Epithelial cell of proximal tubule (primary cell): Measurements from ENCODE around the gene GDF2. TPM values are rescaled to one million over a fixed set of nuclear protein-coding genes. Genes with fewer than 3 reads are reported as not detected.
A peak's percentile ranks its signal among the peaks of the same experiment; 100 is the strongest.

ENCODE experiments used
- DNase-seq: peaks from one replicate; pipeline ENCODE4 v3.0.0-alpha.2; 2011; ENCODE audit warnings: low read depth
- H3K4me3 ChIP-seq: 2 replicates; pipeline ENCODE4 v1.5.1; 2011; ENCODE audit warnings: low read depth, mild to moderate bottlenecking, low read length
- CTCF ChIP-seq: conservative IDR thresholded peaks from 2 replicates; pipeline ENCODE4 v1.5.1; 2012; ENCODE audit warnings: low read depth, mild to moderate bottlenecking, low read length
- total RNA-seq: library from RNA; depleted of rRNA; stranded (reverse); fragments of >200 nt; gene quantifications from 2 replicates; pipeline ENCODE4 v1.2.3, GENCODE V29; 2015

The GDF2 gene
- total RNA-seq, 1 donor from 2014 or later: not detected

GRCh38 chr10:47311193-47311931, 10.9 kb upstream of the GDF2 start:
- no peak for TF ChIP-seq CTCF
- DNase-seq: no peak
- no peak overlapping the region for H3K4me3 ChIP-seq

GRCh38 chr10:47311932-47312662, 10.2 kb upstream of the GDF2 start:
- peak; percentile 86 for TF ChIP-seq CTCF
- H3K4me3 ChIP-seq: no peak overlapping the region
- DNase-seq: no peak

- DNase-seq: no peak
- no peak overlapping the region for H3K4me3 ChIP-seq
- no peak for TF ChIP-seq CTCF
These were observed 9.6 kb upstream of the GDF2 start for GRCh38 chr10:47312663-47312995.

- TF ChIP-seq CTCF: no peak
- no peak for DNase-seq
- H3K4me3 ChIP-seq: no peak overlapping the region
These were observed 7.8 kb upstream of the GDF2 start for GRCh38 chr10:47314416-47314970.

GRCh38 chr10:47315421-47315820, 6.8 kb upstream of the GDF2 start:
- TF ChIP-seq CTCF: no peak
- no peak overlapping the region for H3K4me3 ChIP-seq
- no peak for DNase-seq

- TF ChIP-seq CTCF: no peak
- no peak for DNase-seq
- no peak overlapping the region for H3K4me3 ChIP-seq
These were observed 6.1 kb upstream of the GDF2 start for GRCh38 chr10:47316131-47316530.
